Measurements from ENCODE around the gene EBF3. TPM values are rescaled to one million over a fixed set of nuclear protein-coding genes. Genes with fewer than 3 reads are reported as not detected.

The EBF3 gene
- total RNA-seq, 1 experiment from 2014 or later = not detected

- CTCF ChIA-PET = no interaction called here
- Mint-ChIP-seq H3K27ac (ENCODE audit: low read depth, unreplicated experiment) (no peak overlapping the region), H3K27me3 (ENCODE audit: insufficient read depth, unreplicated experiment) (no peaks in the 10 kb centered on the region), H3K4me1 (ENCODE audit: insufficient read depth, unreplicated experiment) (no peaks in the 10 kb centered on the region), H3K9me3 (ENCODE audit: unreplicated experiment) (peaks cover 4% of the 10 kb centered on the region), H3K4me3 (ENCODE audit: unreplicated experiment) (no peak overlapping the region), H3K36me3 (ENCODE audit: insufficient read depth, unreplicated experiment) (no peaks in the 10 kb centered on the region)
- DNase-seq (ENCODE audit: unreplicated experiment) = no peak
- TF ChIP-seq CTCF (IDR thresholded peaks at IDR 0.05; ENCODE audit: unreplicated experiment) = no peak
- intact Hi-C loops (cut with micrococcal nuclease) = no loop called here
- POLR2A ChIA-PET = interaction anchor here (0.7 kb wide), 1 partner anchor 1671 kb away, joined by 5 read pairs; no protein-coding TSS in a partner anchor
- BruUV-seq (replicated peaks) = no TSS peak
Observed at GRCh38 chr10:129796710-129797420, 167.2 kb downstream of the EBF3 start.

GRCh38 chr10:129793996-129794395, 170.1 kb downstream of the EBF3 start:
- ChIA-PET POLR2A (no interaction called here), CTCF (no interaction called here)
- BruUV-seq (replicated peaks) = no TSS peak
- DNase-seq (ENCODE audit: unreplicated experiment) = no peak
- no peak overlapping the region for H3K27ac Mint-ChIP-seq (ENCODE audit: low read depth, unreplicated experiment)
- no peak for TF ChIP-seq CTCF (IDR thresholded peaks at IDR 0.05; ENCODE audit: unreplicated experiment)
- no peaks in the 10 kb centered on the region for H3K27me3 Mint-ChIP-seq (ENCODE audit: insufficient read depth, unreplicated experiment)
- no peaks in the 10 kb centered on the region for H3K36me3 Mint-ChIP-seq (ENCODE audit: insufficient read depth, unreplicated experiment)
- H3K4me3 Mint-ChIP-seq (ENCODE audit: unreplicated experiment) = no peak overlapping the region
- peaks cover 13% of the 10 kb centered on the region for H3K9me3 Mint-ChIP-seq (ENCODE audit: unreplicated experiment)
- no peaks in the 10 kb centered on the region for H3K4me1 Mint-ChIP-seq (ENCODE audit: insufficient read depth, unreplicated experiment)
- intact Hi-C loops (cut with micrococcal nuclease) = no loop called here

- Mint-ChIP-seq H3K36me3 (ENCODE audit: insufficient read depth, unreplicated experiment) (no peaks in the 10 kb centered on the region), H3K27me3 (ENCODE audit: insufficient read depth, unreplicated experiment) (no peaks in the 10 kb centered on the region), H3K4me3 (ENCODE audit: unreplicated experiment) (no peak overlapping the region), H3K4me1 (ENCODE audit: insufficient read depth, unreplicated experiment) (no peaks in the 10 kb centered on the region), H3K27ac (ENCODE audit: low read depth, unreplicated experiment) (no peak overlapping the region), H3K9me3 (ENCODE audit: unreplicated experiment) (peaks cover 13% of the 10 kb centered on the region)
- POLR2A ChIA-PET = no interaction called here
- no peak for TF ChIP-seq CTCF (IDR thresholded peaks at IDR 0.05; ENCODE audit: unreplicated experiment)
- intact Hi-C loops (cut with micrococcal nuclease) = no loop called here
- no TSS peak for BruUV-seq (replicated peaks)
- no peak for DNase-seq (ENCODE audit: unreplicated experiment)
- CTCF ChIA-PET = no interaction called here
Observed at GRCh38 chr10:129793479-129793878, 170.6 kb downstream of the EBF3 start.

- intact Hi-C loops (cut with micrococcal nuclease) = no loop called here
- no peak overlapping the region for H3K4me3 Mint-ChIP-seq (ENCODE audit: unreplicated experiment)
- no peaks in the 10 kb centered on the region for H3K27me3 Mint-ChIP-seq (ENCODE audit: insufficient read depth, unreplicated experiment)
- ChIA-PET POLR2A (no interaction called here), CTCF (no interaction called here)
- no peaks in the 10 kb centered on the region for H3K4me1 Mint-ChIP-seq (ENCODE audit: insufficient read depth, unreplicated experiment)
- H3K9me3 Mint-ChIP-seq (ENCODE audit: unreplicated experiment) = peaks cover 13% of the 10 kb centered on the region
- no peaks in the 10 kb centered on the region for H3K36me3 Mint-ChIP-seq (ENCODE audit: insufficient read depth, unreplicated experiment)
- no peak for TF ChIP-seq CTCF (IDR thresholded peaks at IDR 0.05; ENCODE audit: unreplicated experiment)
- no peak overlapping the region for H3K27ac Mint-ChIP-seq (ENCODE audit: low read depth, unreplicated experiment)
- BruUV-seq (replicated peaks) = no TSS peak
- DNase-seq (ENCODE audit: unreplicated experiment) = no peak
Observed at GRCh38 chr10:129792864-129793263, 171.2 kb downstream of the EBF3 start.
